ENCODE measurements around the gene NPAS3.

The NPAS3 gene

GRCh38 chr14:33493990-33494389, 555.3 kb downstream of the NPAS3 start:
- DNase-seq (ENCODE audit: extremely low read depth in 1 of 2, low read depth in 1 of 2), result no peak

- no peak for DNase-seq (ENCODE audit: extremely low read depth in 1 of 2, low read depth in 1 of 2)
Measured at GRCh38 chr14:33499687-33500086, 561.0 kb downstream of the NPAS3 start.

- DNase-seq (ENCODE audit: extremely low read depth in 1 of 2, low read depth in 1 of 2), result no peak
Measured at GRCh38 chr14:33504246-33505099, 565.8 kb downstream of the NPAS3 start.

- DNase-seq (ENCODE audit: extremely low read depth in 1 of 2, low read depth in 1 of 2), result no peak
Measured at GRCh38 chr14:33505266-33505962, 566.7 kb downstream of the NPAS3 start.

- no peak for DNase-seq (ENCODE audit: extremely low read depth in 1 of 2, low read depth in 1 of 2)
Measured at GRCh38 chr14:33505963-33506329, 567.3 kb downstream of the NPAS3 start.

- DNase-seq (ENCODE audit: extremely low read depth in 1 of 2, low read depth in 1 of 2), result no peak
Measured at GRCh38 chr14:33508126-33509062, 569.7 kb downstream of the NPAS3 start.

GRCh38 chr14:33509454-33509853, 570.8 kb downstream of the NPAS3 start:
- DNase-seq (ENCODE audit: extremely low read depth in 1 of 2, low read depth in 1 of 2), result no peak

- no peak for DNase-seq (ENCODE audit: extremely low read depth in 1 of 2, low read depth in 1 of 2)
Measured at GRCh38 chr14:33510063-33510481, 571.4 kb downstream of the NPAS3 start.

- no peak for DNase-seq (ENCODE audit: extremely low read depth in 1 of 2, low read depth in 1 of 2)
Measured at GRCh38 chr14:33510991-33511390, 572.3 kb downstream of the NPAS3 start.

- no peak for DNase-seq (ENCODE audit: extremely low read depth in 1 of 2, low read depth in 1 of 2)
Measured at GRCh38 chr14:33511851-33512640, 573.4 kb downstream of the NPAS3 start.

GRCh38 chr14:33515441-33515840, 576.8 kb downstream of the NPAS3 start:
- no peak for DNase-seq (ENCODE audit: extremely low read depth in 1 of 2, low read depth in 1 of 2)

GRCh38 chr14:33515899-33516298, 577.2 kb downstream of the NPAS3 start:
- DNase-seq (ENCODE audit: extremely low read depth in 1 of 2, low read depth in 1 of 2), result no peak

GRCh38 chr14:33516898-33517436, 578.3 kb downstream of the NPAS3 start:
- DNase-seq (ENCODE audit: extremely low read depth in 1 of 2, low read depth in 1 of 2), result no peak

GRCh38 chr14:33521192-33521591, 582.5 kb downstream of the NPAS3 start:
- no peak for DNase-seq (ENCODE audit: extremely low read depth in 1 of 2, low read depth in 1 of 2)

- DNase-seq (ENCODE audit: extremely low read depth in 1 of 2, low read depth in 1 of 2), result no peak
Measured at GRCh38 chr14:33524244-33524643, 585.6 kb downstream of the NPAS3 start.

- no peak for DNase-seq (ENCODE audit: extremely low read depth in 1 of 2, low read depth in 1 of 2)
Measured at GRCh38 chr14:33525626-33526025, 586.9 kb downstream of the NPAS3 start.

- DNase-seq (ENCODE audit: extremely low read depth in 1 of 2, low read depth in 1 of 2), result no peak
Measured at GRCh38 chr14:33527023-33527634, 588.5 kb downstream of the NPAS3 start.

GRCh38 chr14:33528655-33529054, 590.0 kb downstream of the NPAS3 start:
- no peak for DNase-seq (ENCODE audit: extremely low read depth in 1 of 2, low read depth in 1 of 2)

Data from stimulated activated CD8-positive, alpha-beta memory T cell treated with anti-CD3 and anti-CD28 coated beads, Interleukin-7, amount 100 ng/mL, for 48 hours (primary cell).